ENCODE results near the gene SMCO4.
"Not testable (repeated sequence)": the region's sequence is repeated elsewhere in the genome, so short reads cannot be mapped to it uniquely, and the experiment has no call there.

Gene SMCO4

DNA sequence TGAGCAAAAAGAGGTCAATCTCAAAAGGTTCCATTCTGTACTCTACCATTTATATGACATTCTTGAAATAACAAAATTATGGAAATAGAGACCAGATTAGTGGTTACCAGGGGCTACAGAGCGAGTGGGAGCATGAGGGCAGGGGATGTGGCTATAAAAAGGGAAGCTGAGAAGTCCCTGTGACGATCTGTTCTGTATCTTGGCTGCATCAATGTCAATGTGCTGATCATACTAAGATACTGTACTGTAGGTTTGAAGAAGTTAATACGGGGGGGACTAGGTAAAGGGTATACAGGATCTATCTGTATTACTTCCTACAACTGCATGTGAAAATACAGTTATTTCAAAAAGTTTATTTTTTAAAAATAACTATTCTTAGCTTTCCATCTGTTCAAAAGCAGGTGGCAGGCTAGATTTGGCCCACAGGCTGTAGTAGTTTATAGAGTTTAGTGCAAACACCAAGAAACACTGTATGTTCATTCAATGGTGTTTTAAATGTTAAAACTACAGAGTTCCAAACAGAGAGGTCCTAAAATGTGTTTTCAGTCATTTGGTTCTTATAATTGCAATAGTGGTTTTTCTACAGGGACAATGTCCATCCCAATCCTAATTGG is 78.2 kb downstream of the SMCO4 start:
- TF ChIP-seq CTCF (IDR thresholded peaks at IDR 0.05; ENCODE audit: low read depth, low read length), result no peak
- DNase-seq, result no peak

GRCh38 chr11:93463666-93464065 is 79.5 kb downstream of the SMCO4 start:
- not testable (repeated sequence) for H3K36me3 ChIP-seq, H3K9me3 ChIP-seq

More for the DNA sequence above, 78.2 kb downstream of the SMCO4 start:
- H3K36me3 ChIP-seq, result no peaks in the 10 kb centered on the region
- H3K4me3 ChIP-seq (ENCODE audit: low read depth, low read length), result no peak overlapping the region
- H3K4me1 ChIP-seq, result no peaks in the 10 kb centered on the region
- no peaks in the 10 kb centered on the region for H3K27me3 ChIP-seq
- no peaks in the 10 kb centered on the region for H3K9me3 ChIP-seq

GRCh38 chr11:93458286-93458685 is 84.9 kb downstream of the SMCO4 start:
- no peaks in the 10 kb centered on the region for H3K36me3 ChIP-seq
- no peaks in the 10 kb centered on the region for H3K27me3 ChIP-seq
- H3K4me3 ChIP-seq (ENCODE audit: low read depth, low read length), result no peak overlapping the region
- no peak for TF ChIP-seq CTCF (IDR thresholded peaks at IDR 0.05; ENCODE audit: low read depth, low read length)
- no peaks in the 10 kb centered on the region for H3K4me1 ChIP-seq
- no peaks in the 10 kb centered on the region for H3K9me3 ChIP-seq
- no peak for DNase-seq

More at GRCh38 chr11:93463666-93464065, 79.5 kb downstream of the SMCO4 start:
- H3K27me3 ChIP-seq; H3K4me1 ChIP-seq; DNase-seq; H3K4me3 ChIP-seq (ENCODE audit: low read depth, low read length): not testable (repeated sequence)

GRCh38 chr11:93444617-93445073 is 98.5 kb downstream of the SMCO4 start:
- Histone ChIP-seq H3K4me1 (no peaks in the 10 kb centered on the region), H3K36me3 (no peaks in the 10 kb centered on the region), H3K4me3 (ENCODE audit: low read depth, low read length) (no peak overlapping the region), H3K9me3 (no peaks in the 10 kb centered on the region), H3K27me3 (no peaks in the 10 kb centered on the region)
- DNase-seq, result no peak
- TF ChIP-seq CTCF (IDR thresholded peaks at IDR 0.05; ENCODE audit: low read depth, low read length), result no peak

DNA sequence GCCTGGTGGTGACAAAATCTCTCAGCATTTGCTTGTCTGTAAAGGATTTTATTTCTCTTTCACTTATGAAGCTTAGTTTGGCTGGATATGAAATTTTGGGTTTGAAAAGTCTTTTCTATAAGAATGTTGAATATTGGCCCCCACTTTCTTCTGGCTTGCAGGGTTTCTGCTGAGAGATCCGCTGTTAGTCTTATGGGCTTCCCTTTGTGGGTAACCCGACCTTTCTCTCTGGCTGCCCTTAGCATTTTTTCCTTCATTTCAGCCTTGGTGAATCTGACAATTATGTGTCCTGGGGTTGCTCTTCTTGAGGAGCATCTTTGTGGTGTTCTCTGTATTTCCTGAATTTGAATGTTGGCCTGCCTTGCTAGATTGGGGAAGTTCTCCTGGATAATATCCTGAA is 100.0 kb downstream of the SMCO4 start:
- H3K36me3 ChIP-seq; H3K27me3 ChIP-seq; H3K9me3 ChIP-seq; H3K4me3 ChIP-seq (ENCODE audit: low read depth, low read length); H3K4me1 ChIP-seq; DNase-seq: not testable (repeated sequence)

DNA sequence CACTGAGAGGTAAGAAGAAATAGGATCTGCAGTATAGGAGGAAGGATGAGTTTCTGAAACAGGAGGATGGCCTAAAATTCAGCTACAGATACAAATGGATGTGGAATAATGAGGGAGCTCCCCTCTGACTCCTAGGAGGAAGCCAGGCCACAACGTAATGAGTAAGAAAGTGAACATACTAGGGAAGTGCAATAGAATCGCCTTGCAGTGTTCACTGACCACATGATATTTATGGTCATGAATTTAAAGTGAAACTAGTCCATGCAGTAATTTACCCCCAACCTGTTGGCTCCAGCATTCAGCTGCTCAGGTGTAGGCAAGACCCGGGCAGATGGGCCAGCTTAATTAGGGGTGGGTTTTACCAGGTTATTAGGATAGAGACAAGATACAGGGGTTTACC is 110.9 kb downstream of the SMCO4 start:
- H3K4me3 ChIP-seq (ENCODE audit: low read depth, low read length), result no peak overlapping the region
- H3K4me1 ChIP-seq, result no peaks in the 10 kb centered on the region
- DNase-seq, result no peak
- H3K36me3 ChIP-seq, result no peaks in the 10 kb centered on the region
- no peaks in the 10 kb centered on the region for H3K9me3 ChIP-seq
- H3K27me3 ChIP-seq, result no peaks in the 10 kb centered on the region
- no peak for TF ChIP-seq CTCF (IDR thresholded peaks at IDR 0.05; ENCODE audit: low read depth, low read length)
